ENCODE measurements around the gene SP1. TPM values are rescaled to one million over a fixed set of nuclear protein-coding genes. Genes with fewer than 3 reads are reported as not detected.

The SP1 gene
- total RNA-seq, result 70.4 TPM

DNA sequence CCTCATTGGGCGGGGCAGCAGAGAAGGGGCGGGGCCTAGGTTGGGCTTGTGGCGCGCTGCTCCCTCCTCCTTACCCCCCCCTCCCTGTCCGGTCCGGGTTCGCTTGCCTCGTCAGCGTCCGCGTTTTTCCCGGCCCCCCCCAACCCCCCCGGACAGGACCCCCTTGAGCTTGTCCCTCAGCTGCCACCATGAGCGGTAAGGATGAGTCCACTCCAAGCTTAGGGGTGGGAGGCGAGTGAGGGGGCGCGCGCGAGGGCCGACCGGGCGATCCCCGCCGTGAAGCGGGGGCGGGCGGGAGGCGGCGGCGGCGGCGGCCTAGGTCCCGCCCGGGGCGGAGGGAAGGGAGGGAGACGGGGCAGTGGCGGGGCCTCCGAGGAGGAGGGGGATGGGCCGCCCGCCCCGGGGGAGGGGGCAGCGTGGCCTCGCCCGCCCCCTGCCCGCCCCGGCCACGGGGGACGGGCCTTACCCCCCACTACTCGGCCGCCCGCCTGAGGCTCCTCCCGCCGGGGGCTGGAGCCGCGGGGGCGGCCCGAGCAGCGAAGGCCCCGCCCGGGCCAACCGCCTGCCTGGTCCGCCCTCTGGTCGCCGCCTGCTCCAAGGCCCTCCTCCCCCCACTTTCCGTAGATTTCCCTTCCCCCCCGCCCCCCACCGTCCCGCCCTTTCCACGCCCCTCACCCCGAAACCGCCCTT lies at the start of gene SP1:
SP1 (plus strand) TSS at position 73 of the 690 bp plus-strand sequence; CDS start at position 189, 116 bp downstream.

DNA sequence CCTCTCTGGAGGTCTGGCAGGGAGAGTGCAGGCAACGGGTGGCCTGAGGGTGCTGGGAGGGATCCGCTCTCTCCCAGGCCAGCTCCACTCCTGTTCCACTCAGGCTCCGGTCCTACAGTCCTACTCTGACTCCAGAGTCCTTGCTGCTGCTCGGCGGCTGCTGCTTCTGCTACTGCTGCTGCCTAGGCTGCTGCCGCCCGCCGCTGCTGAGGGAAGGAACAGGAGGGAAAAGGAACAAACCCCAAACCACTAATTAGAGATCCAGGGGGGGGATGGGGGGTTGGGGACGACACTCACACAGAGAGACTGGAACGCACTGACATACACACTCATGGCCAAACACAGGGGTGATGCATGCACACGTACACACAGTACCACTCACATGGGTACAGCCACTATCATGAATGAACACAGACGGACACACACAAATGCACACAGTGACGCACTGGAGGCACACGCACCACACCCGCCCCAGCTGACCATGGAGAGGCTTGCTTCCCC lies 43.7 kb upstream of the SP1 start, which contains the start of gene SP7:
SP7 (minus strand) TSS at position 174 of the 501 bp plus-strand sequence. CDS start 708 bp downstream, outside the sequence.

DNA sequence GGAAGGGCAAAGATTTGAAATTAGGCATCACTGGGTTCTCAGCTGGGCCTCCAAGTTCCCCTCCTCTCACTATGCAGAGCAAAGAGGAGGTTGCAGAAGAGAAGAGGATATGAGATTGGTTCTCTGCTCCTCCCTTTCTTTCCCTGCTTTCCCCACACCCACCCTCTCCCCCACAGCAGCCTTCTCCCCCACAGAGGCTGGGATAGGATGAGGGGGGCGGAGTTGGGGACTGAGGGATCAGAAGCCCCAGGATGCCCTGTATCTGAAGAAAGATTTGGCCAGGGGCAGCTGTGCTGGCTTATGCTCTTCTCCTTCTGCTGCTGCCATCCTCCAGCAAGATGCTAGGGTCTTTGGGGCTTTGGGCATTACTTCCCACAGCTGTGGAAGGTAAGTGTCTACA lies 43.6 kb downstream of the SP1 start, which contains the start of gene AMHR2:
AMHR2 (plus strand) TSS at position 259 of the 400 bp plus-strand sequence; CDS start at position 339, 80 bp downstream.

DNA sequence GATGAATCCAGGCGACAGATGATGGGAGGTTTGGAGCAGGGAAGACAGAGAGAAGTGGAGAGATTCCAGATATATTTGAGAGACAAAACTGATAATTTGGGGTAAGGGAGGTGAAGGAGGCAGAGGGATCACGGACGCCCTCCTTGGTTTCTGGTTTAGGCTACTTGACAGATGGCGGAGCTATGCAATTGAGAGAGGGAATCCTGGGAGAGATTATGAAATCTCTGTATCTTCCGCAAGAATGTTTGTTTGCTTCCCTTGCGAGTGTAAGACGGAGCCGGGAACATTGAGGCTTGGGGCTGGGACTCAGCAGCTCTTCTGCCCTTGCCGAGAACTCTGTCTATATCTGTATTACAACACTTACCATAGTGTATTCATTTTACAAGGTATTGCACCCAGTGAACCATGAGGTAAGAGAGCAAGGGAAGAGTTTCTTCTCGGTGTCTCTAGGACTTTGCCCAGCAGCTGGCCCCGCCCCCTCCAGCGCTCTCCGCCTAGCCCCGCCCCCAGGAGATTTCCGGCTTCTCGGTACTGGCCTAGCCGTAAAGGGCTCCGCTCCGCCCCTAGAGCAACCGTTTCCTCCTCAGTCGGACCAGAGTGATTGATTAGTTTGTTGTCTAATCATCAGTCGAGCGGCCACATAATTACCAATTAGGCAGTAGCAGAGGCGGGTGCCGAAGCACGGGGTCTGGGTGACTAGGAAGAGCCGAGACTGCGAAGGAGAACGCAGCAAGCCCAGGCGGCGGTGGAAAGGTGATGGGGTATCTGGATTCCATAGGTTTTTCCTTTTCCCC lies 61.3 kb downstream of the SP1 start, which contains the start of gene PRR13:
PRR13 (plus strand) TSS at position 695 of the 794 bp plus-strand sequence. CDS start 981 bp downstream, outside the sequence.

DNA sequence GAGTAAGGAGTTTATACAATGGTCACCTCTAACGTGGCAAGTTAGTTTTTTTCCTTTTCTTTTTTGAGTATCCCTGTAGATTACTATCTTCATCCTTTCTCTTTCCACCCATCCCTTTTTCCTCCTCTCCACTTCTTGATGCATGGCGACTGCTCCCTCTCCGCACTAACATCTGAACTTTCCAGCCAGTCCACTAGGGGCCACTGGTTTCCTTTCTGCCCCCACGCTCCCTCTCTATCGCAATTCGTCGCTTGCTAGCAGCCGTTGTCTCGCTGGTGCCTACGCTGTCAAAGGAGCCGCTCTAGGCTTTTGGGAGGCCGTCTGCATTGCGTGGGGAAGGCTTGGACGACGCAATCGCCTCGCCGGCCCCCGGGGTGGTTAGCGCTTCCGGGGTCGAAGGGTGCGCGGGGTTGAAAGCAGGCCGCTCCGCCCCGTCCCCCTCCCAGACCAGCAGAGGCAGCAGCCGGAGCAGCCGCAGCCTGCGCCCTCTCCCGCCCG lies 71.7 kb downstream of the SP1 start, which contains the start of gene PCBP2:
PCBP2 (plus strand) TSS at position 442 of the 498 bp plus-strand sequence. CDS start 2,699 bp downstream, outside the sequence.

Other genes starting within 250 kb of the SP1 start
- gene ZNF740, start 199.5 kb upstream of the SP1 start, total RNA-seq, result 32.8 TPM
- gene CSAD, start 199.3 kb upstream of the SP1 start, total RNA-seq, result 48.7 TPM
- gene ITGB7, start 172.9 kb upstream of the SP1 start, total RNA-seq, result 2.9 TPM
- gene RARG, start 148.0 kb upstream of the SP1 start, total RNA-seq, result 50.7 TPM
- 6.7 TPM for gene ESPL1, start 111.9 kb upstream of the SP1 start, total RNA-seq
- gene PFDN5, start 84.6 kb upstream of the SP1 start, total RNA-seq, result 295 TPM
- gene MYG1, start 80.5 kb upstream of the SP1 start, total RNA-seq, result 36.4 TPM
- gene AAAS, start 58.6 kb upstream of the SP1 start, total RNA-seq, result 59.4 TPM
- gene SP7, start 43.8 kb upstream of the SP1 start, total RNA-seq, result not detected
- gene AMHR2, start 43.7 kb downstream of the SP1 start, total RNA-seq, result 0.71 TPM
- gene PRR13, start 61.6 kb downstream of the SP1 start, total RNA-seq, result 13.7 TPM
- gene PCBP2, start 71.9 kb downstream of the SP1 start, total RNA-seq, result 469 TPM
- 34.0 TPM for gene MAP3K12, start 119.3 kb downstream of the SP1 start, total RNA-seq
- gene TARBP2, start 121.1 kb downstream of the SP1 start, total RNA-seq, result 28.6 TPM
- not detected for gene NPFF, start 127.3 kb downstream of the SP1 start, total RNA-seq
- gene ATF7, start 246.2 kb downstream of the SP1 start, total RNA-seq, result 26.3 TPM